ENCODE measurements around the gene PRKG1. TPM values are rescaled to one million over a fixed set of nuclear protein-coding genes. Genes with fewer than 3 reads are reported as not detected.

PRKG1 gene
- total RNA-seq, 1 experiment from 2014 or later = 0.09 TPM

DNA sequence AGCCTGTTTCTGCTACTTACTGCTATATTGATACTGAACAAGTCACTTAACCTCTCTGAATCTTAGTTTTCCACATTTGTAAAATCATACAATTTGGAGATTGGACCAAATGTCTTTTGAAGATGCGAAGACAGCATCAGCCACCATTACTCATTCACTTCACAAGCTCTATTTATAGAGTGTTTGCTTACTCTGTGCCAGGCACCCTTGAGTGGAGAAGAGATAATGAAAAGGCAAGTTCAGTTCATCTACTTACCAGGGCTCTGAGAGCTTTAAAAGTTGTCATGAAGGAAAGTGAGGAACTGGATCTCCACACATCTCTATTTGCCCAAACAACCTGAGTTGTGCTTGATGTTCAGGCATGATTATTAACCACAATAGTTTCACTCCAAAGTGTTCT is 347.6 kb downstream of the PRKG1 start:
- POLR2A ChIA-PET = no interaction called here
- BruUV-seq (replicated peaks) = no TSS peak
- H3K27me3 Mint-ChIP-seq (ENCODE audit: insufficient read depth, unreplicated experiment) = peaks cover 8% of the 10 kb centered on the region

DNA sequence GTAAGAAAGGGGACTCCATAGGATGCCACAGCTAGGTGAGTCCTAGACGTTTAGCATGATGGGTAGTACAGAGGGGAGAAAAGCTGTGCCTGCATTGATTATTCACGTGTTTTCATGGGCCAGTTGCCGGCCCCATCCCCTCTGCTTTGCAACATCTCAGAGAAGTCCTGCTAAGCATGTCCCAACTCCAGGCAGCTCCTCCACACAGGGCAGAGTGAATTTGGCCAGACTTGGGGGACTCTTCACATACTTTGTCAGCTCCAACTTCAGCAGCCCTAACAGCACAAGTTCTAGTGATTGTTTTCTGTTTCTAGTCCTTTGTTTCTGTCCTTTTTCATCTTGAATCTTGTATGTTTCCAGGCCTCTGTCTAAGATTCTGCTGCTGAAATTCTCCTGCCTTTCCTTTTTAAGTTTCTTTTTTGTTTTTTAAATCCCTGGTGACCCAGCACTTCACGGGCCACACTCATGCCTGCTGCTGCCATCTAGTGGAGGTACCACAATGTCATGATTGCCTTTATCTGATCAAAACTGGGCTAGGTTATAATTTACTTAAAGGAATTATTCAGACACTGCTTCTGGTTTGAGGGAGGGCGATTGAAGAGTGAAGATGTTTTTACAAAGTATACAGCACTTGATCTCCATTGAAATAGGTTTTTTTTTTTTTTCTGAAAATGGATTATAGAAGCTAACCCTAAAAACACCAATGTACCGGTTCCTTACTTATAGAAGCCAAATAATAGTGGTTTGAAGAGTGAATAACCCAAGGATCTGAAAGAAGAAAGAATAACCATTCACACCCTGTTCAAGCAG is 348.2 kb downstream of the PRKG1 start:
- Mint-ChIP-seq H3K27me3 (ENCODE audit: insufficient read depth, unreplicated experiment) (peaks cover 10% of the 10 kb centered on the region), H3K9me3 (ENCODE audit: unreplicated experiment) (no peaks in the 10 kb centered on the region), H3K4me1 (ENCODE audit: low read depth, unreplicated experiment) (no peaks in the 10 kb centered on the region), H3K4me3 (ENCODE audit: unreplicated experiment) (no peak overlapping the region), H3K36me3 (ENCODE audit: insufficient read depth, unreplicated experiment) (no peaks in the 10 kb centered on the region), H3K27ac (ENCODE audit: unreplicated experiment) (no peak overlapping the region)
- Histone ChIP-seq H3K4me1 (no peaks in the 10 kb centered on the region), H3K36me3 (ENCODE audit: control insufficient read depth, insufficient read depth, low read length) (no peaks in the 10 kb centered on the region), H3K9me3 (no peaks in the 10 kb centered on the region), H3K4me3 (ENCODE audit: low read depth, low read length) (no peak overlapping the region), H3K27me3 (replicated peaks; ENCODE audit: control insufficient read depth, insufficient read depth, low read length) (no peaks in the 10 kb centered on the region)
- CTCF ChIA-PET = interaction anchor here (0.6 to 1.2 kb wide), 2 partner anchors 33 to 57 kb away, joined by 3 to 4 read pairs; no protein-coding TSS in a partner anchor
- POLR2A ChIA-PET = no interaction called here
- no TSS peak for BruUV-seq (replicated peaks)
- intact Hi-C loops (cut with micrococcal nuclease; ENCODE audit: unreplicated experiment) = loop anchor here (1.0 to 2.0 kb wide), 3 partner anchors 33 to 422 kb away; no protein-coding TSS in a partner anchor
- DNase-seq = peak in 1 of 2 experiments; percentile 59
- TF ChIP-seq, protein P1, sequence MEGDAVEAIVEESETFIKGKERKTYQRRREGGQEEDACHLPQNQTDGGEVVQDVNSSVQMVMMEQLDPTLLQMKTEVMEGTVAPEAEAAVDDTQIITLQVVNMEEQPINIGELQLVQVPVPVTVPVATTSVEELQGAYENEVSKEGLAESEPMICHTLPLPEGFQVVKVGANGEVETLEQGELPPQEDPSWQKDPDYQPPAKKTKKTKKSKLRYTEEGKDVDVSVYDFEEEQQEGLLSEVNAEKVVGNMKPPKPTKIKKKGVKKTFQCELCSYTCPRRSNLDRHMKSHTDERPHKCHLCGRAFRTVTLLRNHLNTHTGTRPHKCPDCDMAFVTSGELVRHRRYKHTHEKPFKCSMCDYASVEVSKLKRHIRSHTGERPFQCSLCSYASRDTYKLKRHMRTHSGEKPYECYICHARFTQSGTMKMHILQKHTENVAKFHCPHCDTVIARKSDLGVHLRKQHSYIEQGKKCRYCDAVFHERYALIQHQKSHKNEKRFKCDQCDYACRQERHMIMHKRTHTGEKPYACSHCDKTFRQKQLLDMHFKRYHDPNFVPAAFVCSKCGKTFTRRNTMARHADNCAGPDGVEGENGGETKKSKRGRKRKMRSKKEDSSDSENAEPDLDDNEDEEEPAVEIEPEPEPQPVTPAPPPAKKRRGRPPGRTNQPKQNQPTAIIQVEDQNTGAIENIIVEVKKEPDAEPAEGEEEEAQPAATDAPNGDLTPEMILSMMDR (IDR thresholded peaks at IDR 0.05; ENCODE audit: insufficient read depth in 1 of 2, low read depth in 1 of 2, low read length in 1 of 2, severe bottlenecking in 1 of 2, unreplicated experiment in 1 of 2) = peak; percentile 75 to 88

More for the DNA sequence above, 347.6 kb downstream of the PRKG1 start:
- no peak overlapping the region for H3K4me3 ChIP-seq (ENCODE audit: low read depth, low read length)
- no peaks in the 10 kb centered on the region for H3K4me1 ChIP-seq
- Mint-ChIP-seq H3K4me3 (ENCODE audit: unreplicated experiment) (no peak overlapping the region), H3K36me3 (ENCODE audit: insufficient read depth, unreplicated experiment) (no peaks in the 10 kb centered on the region), H3K4me1 (ENCODE audit: low read depth, unreplicated experiment) (no peaks in the 10 kb centered on the region), H3K27ac (ENCODE audit: unreplicated experiment) (no peak overlapping the region), H3K9me3 (ENCODE audit: unreplicated experiment) (no peaks in the 10 kb centered on the region)
- TF ChIP-seq, protein P1 (IDR thresholded peaks at IDR 0.05; ENCODE audit: insufficient read depth in 1 of 2, low read depth in 1 of 2, low read length in 1 of 2, severe bottlenecking in 1 of 2, unreplicated experiment in 1 of 2) = no peak
- no peaks in the 10 kb centered on the region for H3K27me3 ChIP-seq (replicated peaks; ENCODE audit: control insufficient read depth, insufficient read depth, low read length)
- intact Hi-C loops (cut with micrococcal nuclease; ENCODE audit: unreplicated experiment) = loop anchor here (1.0 to 2.0 kb wide), 3 partner anchors 33 to 421 kb away; no protein-coding TSS in a partner anchor
- DNase-seq = no peak
- H3K36me3 ChIP-seq (ENCODE audit: control insufficient read depth, insufficient read depth, low read length) = no peaks in the 10 kb centered on the region
- CTCF ChIA-PET = interaction anchor here (0.6 to 1.2 kb wide), 2 partner anchors 32 to 56 kb away, joined by 3 to 4 read pairs; no protein-coding TSS in a partner anchor
- no peaks in the 10 kb centered on the region for H3K9me3 ChIP-seq

DNA sequence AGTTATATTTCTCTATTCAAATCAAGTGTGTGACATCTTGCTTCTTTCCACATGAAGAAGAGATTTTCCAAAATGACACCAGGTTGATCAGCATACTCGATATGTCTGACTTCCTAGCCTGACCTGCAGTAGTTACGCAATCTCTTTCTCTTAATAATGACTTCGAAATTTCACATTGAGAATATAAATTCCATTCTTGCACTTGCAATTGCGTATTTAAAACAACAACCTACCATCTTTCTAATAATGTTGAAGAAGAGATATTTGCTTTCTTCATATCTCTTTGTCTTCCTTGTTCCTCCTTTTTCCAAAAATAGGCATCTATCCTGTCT is 348.8 kb downstream of the PRKG1 start:
- CTCF ChIA-PET = no interaction called here

More for the DNA sequence above, 348.8 kb downstream of the PRKG1 start:
- TF ChIP-seq, protein P1 (IDR thresholded peaks at IDR 0.05; ENCODE audit: insufficient read depth in 1 of 2, low read depth in 1 of 2, low read length in 1 of 2, severe bottlenecking in 1 of 2, unreplicated experiment in 1 of 2) = no peak
- Histone ChIP-seq H3K36me3 (ENCODE audit: control insufficient read depth, insufficient read depth, low read length) (no peaks in the 10 kb centered on the region), H3K27me3 (replicated peaks; ENCODE audit: control insufficient read depth, insufficient read depth, low read length) (no peaks in the 10 kb centered on the region), H3K4me1 (no peaks in the 10 kb centered on the region), H3K9me3 (no peaks in the 10 kb centered on the region), H3K4me3 (ENCODE audit: low read depth, low read length) (no peak overlapping the region)
- peaks cover 7% of the 10 kb centered on the region for H3K27me3 Mint-ChIP-seq (ENCODE audit: insufficient read depth, unreplicated experiment)
- H3K36me3 Mint-ChIP-seq (ENCODE audit: insufficient read depth, unreplicated experiment) = no peaks in the 10 kb centered on the region
- POLR2A ChIA-PET = no interaction called here
- intact Hi-C loops (cut with micrococcal nuclease; ENCODE audit: unreplicated experiment) = loop anchor here (2.0 kb wide), 1 partner anchor 422 kb away; no protein-coding TSS in a partner anchor
- DNase-seq = no peak
- H3K4me3 Mint-ChIP-seq (ENCODE audit: unreplicated experiment) = no peak overlapping the region
- H3K9me3 Mint-ChIP-seq (ENCODE audit: unreplicated experiment) = no peaks in the 10 kb centered on the region
- H3K4me1 Mint-ChIP-seq (ENCODE audit: low read depth, unreplicated experiment) = no peaks in the 10 kb centered on the region
- BruUV-seq (replicated peaks) = no TSS peak
- H3K27ac Mint-ChIP-seq (ENCODE audit: unreplicated experiment) = no peak overlapping the region

Measured in Caco-2 (cell line).